Cerebellar nuclear complex (tissue), 1 donor: ENCODE results near the gene FOXN3.

ENCODE experiments used
- DNase-seq, 2 experiments: peaks; one replicate each; lab custom pipeline; 2025; lab: John Stamatoyannopoulos, UW

Gene FOXN3

GRCh38 chr14:89432226-89432625 is 15.2 kb upstream of the FOXN3 start:
- DNase-seq: no peak

- no peak for DNase-seq
These were observed 13.6 kb upstream of the FOXN3 start for GRCh38 chr14:89430391-89431236.

DNA sequence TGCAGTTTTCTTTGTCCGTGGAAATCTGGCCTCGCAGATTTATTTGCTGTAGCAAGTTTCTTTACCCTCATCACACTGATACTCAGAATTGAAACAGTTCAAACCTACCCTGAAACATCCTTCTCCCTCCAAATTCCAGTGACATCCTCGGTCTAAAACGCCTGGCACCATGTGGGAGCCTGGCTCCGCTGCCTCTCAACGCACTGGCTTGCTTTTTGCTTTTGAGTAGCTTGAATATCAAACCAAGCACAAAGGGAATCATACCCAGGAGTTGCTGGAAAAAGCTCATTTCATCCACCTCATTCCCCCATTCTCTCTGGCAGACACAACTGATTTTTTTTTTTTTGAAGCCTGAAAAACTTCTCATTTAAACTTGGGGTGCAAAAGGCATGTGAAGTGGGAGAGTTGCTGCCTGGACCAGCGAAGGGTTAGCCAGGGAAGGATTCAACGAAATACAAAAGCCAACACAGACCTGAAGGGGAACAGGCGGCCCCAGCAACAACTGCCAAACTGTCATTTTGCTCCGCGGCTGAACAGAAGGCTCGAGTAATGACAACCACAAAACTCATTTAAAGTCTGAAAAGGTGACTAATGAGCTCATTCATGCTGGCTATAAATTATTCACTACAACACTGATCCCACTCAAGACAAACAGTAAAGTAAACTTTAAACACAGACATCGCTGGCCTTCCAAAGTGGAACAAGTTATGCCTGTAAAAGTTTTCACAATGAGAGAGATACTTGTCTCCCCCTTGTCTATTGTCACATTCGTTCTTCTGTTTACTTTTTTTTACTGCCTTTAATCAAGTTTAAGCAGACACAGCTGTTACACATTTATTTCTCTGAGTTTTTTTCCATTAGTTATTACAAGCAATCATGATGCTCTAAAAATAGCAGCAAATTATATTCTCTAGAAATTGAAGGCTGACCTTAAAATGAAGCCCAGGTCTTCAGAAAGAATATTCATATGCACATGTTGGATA is 12.5 kb upstream of the FOXN3 start:
- no peak for DNase-seq

- peak; percentile 72 to 90 for DNase-seq
These were observed 11.6 kb upstream of the FOXN3 start for GRCh38 chr14:89428546-89429198.

DNA sequence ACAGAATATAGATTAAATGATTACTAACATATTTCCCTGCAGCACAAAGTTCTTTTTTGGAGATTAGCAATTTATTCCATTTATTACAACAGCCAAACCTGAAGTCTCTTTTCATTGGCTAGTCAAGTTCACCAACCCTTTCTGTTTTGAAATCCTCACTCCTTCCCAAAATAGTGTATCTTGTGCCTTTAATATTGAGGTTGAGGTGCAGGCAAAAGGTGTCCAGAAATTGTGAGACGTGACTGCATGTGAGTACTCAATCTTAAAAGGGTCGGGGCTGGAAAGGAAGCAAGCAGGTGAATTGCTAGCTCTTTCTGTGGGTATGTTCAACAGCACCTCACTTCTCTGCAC is 11.1 kb upstream of the FOXN3 start:
- no peak for DNase-seq

DNA sequence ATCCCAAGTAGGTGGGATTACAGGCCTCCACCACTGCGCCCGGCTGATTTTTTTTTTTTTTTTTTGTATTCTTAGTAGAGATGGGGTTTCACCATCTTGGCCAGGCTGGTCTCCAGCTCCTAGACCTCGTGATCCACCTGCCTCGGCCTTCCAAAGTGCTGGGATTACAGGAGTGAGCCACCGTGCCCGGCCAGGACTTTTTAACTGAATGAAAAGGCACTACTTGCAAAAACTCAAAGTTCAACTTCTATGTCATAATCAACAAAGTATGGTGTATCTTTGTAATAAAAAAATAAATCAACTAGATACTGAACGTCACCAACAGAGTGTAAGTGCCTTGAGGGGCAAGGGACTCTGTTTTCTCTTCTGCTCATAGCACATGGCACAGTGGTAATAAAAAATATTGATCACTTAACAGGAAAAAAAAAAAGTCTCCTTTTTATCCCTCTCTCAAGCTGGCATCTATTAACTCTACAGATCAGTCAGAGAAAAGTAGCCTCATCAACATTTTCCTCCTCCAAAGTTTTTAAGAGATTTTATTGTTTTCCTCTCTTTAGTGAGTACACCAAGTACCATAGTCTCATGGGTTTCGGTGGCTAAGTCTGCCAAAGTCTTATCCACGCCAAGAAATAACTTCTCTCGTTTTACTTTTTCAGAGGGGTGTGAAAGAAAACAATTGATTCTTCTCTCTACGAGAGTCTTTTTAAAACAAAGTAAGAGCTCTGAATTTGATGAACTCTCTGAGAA is 10.6 kb upstream of the FOXN3 start:
- no peak for DNase-seq

DNA sequence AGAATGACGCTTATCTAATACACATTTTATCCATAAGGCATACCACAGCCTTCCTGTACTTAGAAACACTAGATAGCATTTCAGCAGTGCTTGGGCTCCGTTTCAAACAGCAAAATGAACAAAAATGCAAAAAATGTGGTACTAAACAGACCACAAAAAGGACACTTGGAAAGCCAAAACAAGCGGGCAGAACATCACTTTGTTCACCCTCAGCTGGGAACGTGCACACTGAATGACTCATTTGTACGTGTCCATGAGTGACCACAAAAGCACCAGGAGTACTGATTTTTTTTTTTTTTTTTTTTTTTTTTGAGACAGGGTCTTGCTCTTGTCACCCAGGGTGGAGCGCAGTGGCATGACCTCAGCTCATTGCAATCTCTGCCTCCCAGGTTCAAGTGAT is 8.9 kb upstream of the FOXN3 start:
- DNase-seq: no peak

DNA sequence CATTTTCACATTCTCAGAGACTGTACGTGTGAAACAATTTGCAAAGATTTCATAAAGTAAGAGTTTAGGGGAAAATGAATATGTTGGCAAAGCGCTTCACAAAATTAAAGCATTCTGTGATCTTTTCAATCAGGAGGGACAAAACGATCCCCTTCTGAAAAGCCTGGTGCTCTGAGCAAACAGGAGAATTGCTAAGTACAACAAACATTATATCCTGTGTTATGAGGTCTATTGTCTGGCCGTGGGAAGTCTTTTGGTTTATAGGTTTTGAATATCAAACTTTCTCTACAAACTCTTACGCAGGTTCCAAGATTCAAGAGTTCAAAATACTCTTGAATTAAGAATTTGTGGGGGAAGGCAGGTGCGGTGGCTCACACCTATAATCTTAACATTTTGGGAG is 7.2 kb upstream of the FOXN3 start:
- DNase-seq: no peak

DNA sequence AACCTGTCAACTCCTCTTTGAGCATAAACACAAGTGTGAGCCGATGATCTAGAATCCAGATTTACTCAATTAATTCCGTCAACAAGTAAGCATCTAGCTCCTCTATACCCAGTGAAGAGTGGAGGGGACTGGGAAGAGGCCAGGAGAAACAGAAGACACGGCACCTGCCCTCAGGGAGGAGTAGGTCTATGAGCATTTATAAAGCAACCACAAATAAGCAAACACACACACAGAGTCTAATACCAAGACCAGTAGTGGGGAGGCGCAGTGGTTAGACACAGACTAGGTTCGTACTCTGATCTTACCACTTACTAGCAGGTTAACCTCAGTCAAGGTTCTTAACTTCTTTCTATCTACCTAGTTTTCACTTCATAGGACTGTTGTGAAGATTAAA is 5.9 kb upstream of the FOXN3 start:
- DNase-seq: no peak

GRCh38 chr14:89422181-89422951 is 5.3 kb upstream of the FOXN3 start:
- no peak for DNase-seq

DNA sequence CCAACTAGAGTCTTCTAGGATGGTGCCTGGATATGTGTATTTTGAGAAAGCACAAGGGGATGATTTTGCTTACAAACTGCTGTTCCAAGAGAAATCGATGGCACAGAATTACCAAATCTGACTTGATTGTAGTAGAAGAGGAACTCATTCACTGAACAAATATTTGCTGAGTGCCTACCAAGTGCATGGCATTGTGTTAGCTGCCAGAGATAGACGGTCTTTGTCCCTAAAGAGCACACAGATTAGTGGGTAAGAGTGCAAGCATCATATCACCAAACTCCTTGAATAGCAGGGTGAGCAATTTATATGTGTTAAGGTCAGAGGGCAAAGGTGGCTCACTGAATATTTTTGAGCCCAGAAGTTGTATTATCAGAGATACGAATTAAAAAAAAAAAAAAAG is 3.5 kb upstream of the FOXN3 start:
- no peak for DNase-seq

GRCh38 chr14:89419973-89420482 is 3.0 kb upstream of the FOXN3 start:
- no peak for DNase-seq

GRCh38 chr14:89418976-89419375 is 1.9 kb upstream of the FOXN3 start:
- DNase-seq: no peak

- DNase-seq: no peak
These were observed 1.4 kb upstream of the FOXN3 start for GRCh38 chr14:89418452-89418851.

- DNase-seq: no peak
These were observed 612 bp upstream of the FOXN3 start for GRCh38 chr14:89417465-89418225.

DNA sequence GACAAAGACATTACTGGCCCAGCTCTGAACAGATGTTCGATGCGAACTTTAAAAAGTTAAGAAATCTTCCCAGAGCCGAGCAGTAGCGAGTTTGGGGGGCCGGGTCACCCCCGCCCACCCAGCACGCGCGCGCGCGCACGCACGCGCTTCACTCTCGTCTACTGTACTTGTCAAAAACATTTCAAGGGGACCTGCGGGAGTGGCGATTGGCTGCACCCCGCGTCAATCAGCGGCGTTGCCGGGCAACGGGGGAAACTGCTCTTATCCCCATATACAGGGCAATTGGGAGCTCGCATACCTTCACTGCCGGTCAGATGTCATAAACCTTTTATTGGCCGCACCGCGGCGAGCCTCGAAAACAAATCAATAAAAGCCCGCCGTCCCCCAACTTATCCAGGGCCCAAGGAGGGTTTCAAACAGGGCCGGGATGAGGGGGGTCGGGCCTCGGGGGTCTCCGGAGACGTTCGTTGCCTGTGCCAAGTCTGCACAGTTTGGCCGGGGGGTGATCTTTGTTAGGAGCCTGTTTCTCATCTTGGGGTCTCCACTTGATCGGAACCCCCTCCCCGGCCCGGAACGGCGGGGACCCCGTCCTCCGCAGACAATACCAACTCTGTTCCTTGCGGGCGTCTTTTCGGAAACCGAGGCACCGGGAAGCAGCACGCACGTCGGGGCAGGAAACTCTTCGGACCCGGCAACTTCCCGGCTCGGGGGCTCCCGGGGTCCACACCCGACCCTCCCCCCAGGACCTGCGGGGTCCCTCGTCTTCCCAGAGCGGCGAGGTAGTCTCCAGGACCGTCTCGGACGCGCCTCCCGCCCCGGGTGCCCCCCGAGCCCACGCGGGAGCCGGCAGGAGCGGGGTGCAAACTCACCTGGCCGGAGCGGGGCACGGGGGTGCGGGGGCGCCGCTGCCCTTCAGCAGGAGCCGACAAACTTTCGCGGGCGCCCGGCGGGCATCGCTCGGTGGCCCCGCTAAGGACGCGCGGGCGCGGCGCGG is 734 bp downstream of the FOXN3 start:
- peak; percentile 78 to 89 for DNase-seq

- no peak for DNase-seq
These were observed 1.9 kb downstream of the FOXN3 start for GRCh38 chr14:89415159-89415558.

DNA sequence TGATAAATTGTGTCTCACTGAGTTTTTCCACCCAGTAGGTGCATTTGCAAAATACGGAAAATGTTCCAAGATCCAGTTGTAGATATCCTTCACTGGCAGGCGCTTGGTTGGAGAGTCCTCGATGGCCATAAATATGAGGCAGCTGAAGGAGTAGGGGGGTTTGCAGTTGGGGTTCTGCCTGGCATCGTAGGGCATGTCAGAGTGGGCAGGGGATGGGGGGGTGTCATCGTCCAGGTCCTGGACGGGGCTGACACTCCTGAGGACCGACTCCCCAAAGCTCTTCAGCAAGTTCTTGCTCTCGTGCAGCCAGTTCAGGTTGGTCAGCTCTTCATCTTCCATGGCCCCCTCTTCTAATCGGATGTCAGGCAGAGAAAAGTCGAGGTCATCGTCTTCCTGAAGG is 5.1 kb downstream of the FOXN3 start:
- DNase-seq: no peak

DNA sequence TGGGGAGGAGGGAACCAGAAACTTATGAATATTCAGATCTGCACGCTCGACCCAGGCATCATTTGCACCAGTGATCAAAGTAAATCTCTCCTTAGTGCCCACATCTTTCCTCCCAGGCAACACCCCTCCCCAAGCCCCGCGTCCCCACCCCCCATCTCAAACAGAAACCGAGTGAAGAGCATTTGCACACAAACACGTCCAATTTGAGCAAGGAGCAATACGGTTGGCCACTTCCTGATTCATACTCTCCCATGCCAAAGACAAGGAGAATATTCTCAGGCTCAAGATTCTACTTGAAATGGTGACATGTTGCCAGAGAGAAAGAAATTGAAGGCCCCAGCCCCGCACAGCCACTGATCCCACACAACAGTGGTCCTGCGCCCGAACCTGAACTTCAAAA is 7.1 kb downstream of the FOXN3 start:
- no peak for DNase-seq
